NCI-H774 (cell line): ENCODE measurements around the gene ATM.
"Not testable (repeated sequence)": the region's sequence is repeated elsewhere in the genome, so short reads cannot be mapped to it uniquely, and the experiment has no call there.

Experiments used
- DNase-seq: peaks from one replicate; lab custom pipeline; 2025; lab: John Stamatoyannopoulos, UW

The ATM gene

DNA sequence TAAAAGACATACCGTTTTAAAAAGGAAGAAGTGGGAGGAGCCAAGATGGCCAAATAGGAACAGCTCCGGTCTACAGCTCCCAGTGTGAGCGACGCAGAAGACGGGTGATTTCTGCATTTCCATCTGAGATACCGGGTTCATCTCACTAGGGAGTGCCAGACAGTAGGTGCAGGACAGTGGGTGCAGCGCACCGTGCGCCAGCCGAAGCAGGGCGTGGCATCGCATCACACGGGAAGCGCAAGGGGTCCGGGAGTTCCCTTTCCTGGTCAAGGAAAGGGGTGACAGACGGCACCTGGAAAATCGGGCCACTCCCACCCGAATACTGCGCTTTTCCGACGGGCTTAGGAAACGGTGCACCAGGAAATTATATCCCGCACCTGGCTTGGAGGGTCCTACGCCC, 150.6 kb downstream of the ATM start:
- not testable (repeated sequence) for DNase-seq

DNA sequence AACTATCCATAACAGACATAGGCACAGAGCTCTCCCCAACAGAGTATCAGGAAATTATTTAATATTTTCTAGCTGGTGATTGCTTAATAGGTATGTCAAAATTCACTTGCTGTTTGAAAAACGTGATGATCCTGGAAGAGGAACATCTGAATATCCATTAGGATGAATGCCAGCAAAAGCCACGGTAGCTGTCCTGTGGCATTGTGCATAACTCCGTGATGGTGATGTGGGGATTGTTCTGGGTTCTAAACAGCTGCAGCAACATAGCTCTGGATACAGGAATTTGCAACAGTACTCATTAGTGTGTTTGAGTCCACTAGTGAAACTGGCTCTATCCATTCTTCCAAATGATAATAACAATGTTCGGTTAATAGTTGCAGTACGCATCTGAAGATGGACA, 165.7 kb downstream of the ATM start:
- DNase-seq, result no peak

- DNase-seq, result no peak
Measured at GRCh38 chr11:108392353-108392752, 169.5 kb downstream of the ATM start.

GRCh38 chr11:108393046-108393445, 170.2 kb downstream of the ATM start:
- DNase-seq, result no peak

DNA sequence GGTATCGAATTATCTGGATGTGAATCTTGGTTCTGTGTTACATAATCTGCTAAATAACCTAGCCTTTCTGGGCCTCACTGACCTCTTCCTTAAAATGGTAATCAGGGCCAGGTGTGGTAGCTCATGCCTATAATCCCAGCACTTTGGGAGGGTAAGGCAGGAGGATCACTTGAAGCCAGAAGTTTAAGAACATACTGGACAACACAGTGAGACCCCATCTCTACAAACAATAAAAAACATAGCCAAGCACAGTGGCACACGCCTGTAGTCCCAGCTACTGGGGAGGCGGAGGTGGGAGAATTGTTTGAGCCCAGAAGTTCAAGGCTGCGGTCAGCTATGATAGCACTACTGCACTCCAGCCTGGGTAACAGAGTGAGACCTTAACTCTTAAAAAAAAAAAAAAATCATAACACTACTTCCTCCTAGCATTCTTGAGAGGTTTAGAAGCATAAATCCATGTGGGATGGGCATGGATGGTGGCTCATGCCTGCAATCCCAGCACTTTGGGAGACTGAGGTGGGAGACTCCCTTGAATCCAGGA, 171.9 kb downstream of the ATM start:
- no peak for DNase-seq

- DNase-seq, result not testable (repeated sequence)
Measured at GRCh38 chr11:108396672-108397071, 173.8 kb downstream of the ATM start.

- no peak for DNase-seq
Measured at GRCh38 chr11:108398439-108398838, 175.6 kb downstream of the ATM start.

GRCh38 chr11:108402241-108402640, 179.4 kb downstream of the ATM start:
- no peak for DNase-seq

DNA sequence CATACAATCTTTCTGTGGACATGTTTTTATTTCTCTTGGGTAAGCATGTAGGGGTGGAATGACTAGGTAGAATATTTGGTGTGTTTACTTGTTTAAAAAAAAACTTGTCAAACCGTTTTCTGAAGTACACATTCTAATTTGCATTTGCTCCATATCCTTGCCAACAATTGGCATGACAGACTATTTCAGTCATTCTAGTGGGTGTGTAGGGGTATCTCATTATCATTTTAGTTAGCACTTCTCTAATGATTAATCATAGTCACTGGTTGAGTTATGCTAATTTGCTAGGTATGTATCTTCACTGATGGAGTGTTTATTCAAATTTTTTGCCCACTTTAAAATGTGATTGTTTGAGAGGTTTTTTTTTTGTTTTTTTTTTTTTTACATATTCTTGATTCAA, 180.2 kb downstream of the ATM start:
- no peak for DNase-seq

- no peak for DNase-seq
Measured at GRCh38 chr11:108405706-108406105, 182.8 kb downstream of the ATM start.

- DNase-seq, result no peak
Measured at GRCh38 chr11:108414958-108415357, 192.1 kb downstream of the ATM start.

GRCh38 chr11:108417551-108417950, 194.7 kb downstream of the ATM start:
- DNase-seq, result not testable (repeated sequence)
